Fibroblast of lung (primary cell): ENCODE results near the gene DDRGK1.

Source experiments
- CTCF ChIP-seq, 2 donors: IDR thresholded peaks in 1 of 2; conservative IDR thresholded peaks in 1 of 2; 1 replicate in 1 of 2; 2 replicates in 1 of 2; pipeline ENCODE4 v1.5.1; 2011 to 2012; ENCODE audit warnings: low read length in 2 of 2, control low read depth in 1 of 2, inconsistent platforms in 1 of 2, low read depth in 1 of 2, mild to moderate bottlenecking in 1 of 2
- EZH2 ChIP-seq: IDR thresholded peaks from 2 replicates; pipeline ENCODE4 v1.5.1; 2012; ENCODE audit warnings: low read length, control low read depth, mild to moderate bottlenecking; ENCODE audit errors: missing control alignments

DNA sequence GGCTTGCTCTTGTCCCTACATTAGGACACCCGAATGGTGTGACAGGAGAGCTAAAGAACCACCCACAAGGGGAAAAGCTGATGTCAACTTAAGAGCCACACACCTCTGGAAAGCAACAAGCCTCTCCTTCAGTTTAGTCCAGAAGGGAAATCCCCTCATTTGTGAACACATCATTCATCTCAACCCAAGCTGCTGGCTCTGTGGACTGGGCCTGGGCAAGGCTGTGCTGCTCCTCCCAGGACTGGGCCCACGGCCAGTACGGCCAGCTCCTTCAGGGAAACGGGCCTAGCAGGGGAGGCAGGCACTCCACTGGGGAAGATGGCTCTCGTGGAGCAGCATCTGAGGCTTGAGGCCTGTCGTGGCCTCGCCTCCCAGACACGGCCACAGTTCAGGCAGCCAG lies 47.3 kb upstream of the DDRGK1 start:
- TF ChIP-seq CTCF (conservative IDR thresholded peaks at IDR 0.05 in 1 of 2, IDR thresholded peaks at IDR 0.05 in 1 of 2; ENCODE audit: low read depth in 1 of 2, low read length in 2 of 2) (no peak), EZH2 (no peak)
